DMS79 (cell line): ENCODE data around the gene PLD3.
"Not testable (repeated sequence)": the region's sequence is repeated elsewhere in the genome, so short reads cannot be mapped to it uniquely, and the experiment has no call there.

Experiments used
- DNase-seq: peaks from one replicate; lab custom pipeline; 2025; lab: John Stamatoyannopoulos, UW

PLD3 gene

GRCh38 chr19:40365010-40365409 lies 16.5 kb downstream of the PLD3 start:
- no peak for DNase-seq

- DNase-seq, result no peak
These were observed 17.3 kb downstream of the PLD3 start for GRCh38 chr19:40365613-40366401.

GRCh38 chr19:40366697-40367561 lies 18.4 kb downstream of the PLD3 start:
- no peak for DNase-seq

GRCh38 chr19:40367577-40368434 lies 19.3 kb downstream of the PLD3 start:
- DNase-seq, result no peak

- DNase-seq, result no peak
These were observed 21.3 kb downstream of the PLD3 start for GRCh38 chr19:40369797-40370196.

GRCh38 chr19:40370253-40370652 lies 21.8 kb downstream of the PLD3 start:
- DNase-seq, result not testable (repeated sequence)

GRCh38 chr19:40370997-40371801 lies 22.7 kb downstream of the PLD3 start:
- no peak for DNase-seq

GRCh38 chr19:40371802-40372122 lies 23.3 kb downstream of the PLD3 start:
- DNase-seq, result no peak

- DNase-seq, result no peak
These were observed 25.6 kb downstream of the PLD3 start for GRCh38 chr19:40374084-40374483.

GRCh38 chr19:40376286-40376862 lies 27.9 kb downstream of the PLD3 start:
- no peak for DNase-seq

GRCh38 chr19:40377876-40378385 lies 29.4 kb downstream of the PLD3 start:
- DNase-seq, result no peak

GRCh38 chr19:40378509-40378908 lies 30.0 kb downstream of the PLD3 start:
- no peak for DNase-seq

GRCh38 chr19:40379446-40380198 lies 31.1 kb downstream of the PLD3 start:
- DNase-seq, result no peak

- no peak for DNase-seq
These were observed 31.9 kb downstream of the PLD3 start for GRCh38 chr19:40380199-40381037.

- DNase-seq, result no peak
These were observed 32.8 kb downstream of the PLD3 start for GRCh38 chr19:40381321-40381720.

- no peak for DNase-seq
These were observed 35.3 kb downstream of the PLD3 start for GRCh38 chr19:40383668-40384248.

- DNase-seq, result no peak
These were observed 38.7 kb downstream of the PLD3 start for GRCh38 chr19:40387155-40387554.

GRCh38 chr19:40388481-40388880 lies 40.0 kb downstream of the PLD3 start:
- no peak for DNase-seq
